ENCODE measurements around the gene SETD1B.
"Not testable (repeated sequence)": the region's sequence is repeated elsewhere in the genome, so short reads cannot be mapped to it uniquely, and the experiment has no call there.

Gene SETD1B

DNA sequence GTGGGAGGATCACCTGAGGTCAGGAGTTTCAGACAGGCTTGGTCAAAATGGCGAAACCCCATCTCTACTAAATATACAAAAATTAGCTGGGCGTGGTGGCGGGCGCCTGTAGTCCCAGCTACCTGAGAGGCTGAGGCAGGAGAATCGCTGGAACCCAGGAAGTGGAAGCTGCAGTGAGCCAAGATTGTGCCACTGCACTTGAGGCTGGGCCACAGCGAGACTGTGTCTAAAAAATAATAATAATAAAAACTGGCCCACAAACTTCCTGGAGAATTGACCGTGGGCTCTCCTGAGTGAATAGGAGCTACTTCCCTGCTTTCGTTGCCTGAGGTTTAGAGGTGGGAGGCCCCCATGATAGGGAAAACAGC is 72.3 kb downstream of the SETD1B start:
- CTCF ChIA-PET, result interaction anchor here (1.8 kb wide), 1 partner anchor 12 kb away, joined by 4 read pairs; no protein-coding TSS in a partner anchor
- WGBS (ENCODE audit: insufficient coverage), result 85% methylated on average over 6 of the region's 8 CpGs
- H3K27me3 ChIP-seq (replicated peaks in 2 of 5; ENCODE audit: control insufficient read depth in 4 of 5, insufficient read depth in 5 of 5, low read length in 4 of 5); H3K4me3 ChIP-seq (ENCODE audit: control insufficient read depth in 1 of 7, extremely low read depth in 1 of 7, insufficient read depth in 4 of 7, low read depth in 2 of 7, low read length in 6 of 7); H3K27ac ChIP-seq (ENCODE audit: insufficient read depth in 1 of 2, low read depth in 1 of 2, low read length in 2 of 2, poor library complexity in 1 of 2, severe bottlenecking in 2 of 2); H3K36me3 ChIP-seq (ENCODE audit: control insufficient read depth in 4 of 4, insufficient read depth in 4 of 4, low read length in 3 of 4); H3K9me3 ChIP-seq (ENCODE audit: control extremely low read depth in 1 of 5, control insufficient read depth in 4 of 5, insufficient read depth in 2 of 5, low read depth in 1 of 5, low read length in 4 of 5); POLR2A ChIA-PET; DNase-seq: not testable (repeated sequence)
- H3K4me1 ChIP-seq (ENCODE audit: control extremely low read depth in 1 of 4, control insufficient read depth in 4 of 4, insufficient read depth in 4 of 4, low read length in 3 of 4), result peaks cover 0 to 14% (median 0%) of the 10 kb centered on the region in 4 experiments

Data from common myeloid progenitor, CD34-positive (primary cell).